Mesenteric fat pad (tissue), 1 donor: Measurements from ENCODE around the gene SHMT2. TPM values are rescaled to one million over a fixed set of nuclear protein-coding genes. Genes with fewer than 3 reads are reported as not detected.

Experiments
- DNase-seq: peaks from one replicate; pipeline ENCODE4 v3.0.0-alpha.2; 2020; ENCODE audit warnings: low spot score
- total RNA-seq: library from RNA; stranded (reverse); fragmentation: NEBNext Ultra II Directional; extraction: Animal tissue kit (Norgen Biotek cat#: 25700); gene quantifications from one replicate; pipeline ENCODE4 v1.2.1, GENCODE V29; 2021
- donor health status: DM: yes; HTN: yes; CAD: no.

Gene SHMT2
- total RNA-seq, 1 donor from 2014 or later = 62.3 TPM

DNA sequence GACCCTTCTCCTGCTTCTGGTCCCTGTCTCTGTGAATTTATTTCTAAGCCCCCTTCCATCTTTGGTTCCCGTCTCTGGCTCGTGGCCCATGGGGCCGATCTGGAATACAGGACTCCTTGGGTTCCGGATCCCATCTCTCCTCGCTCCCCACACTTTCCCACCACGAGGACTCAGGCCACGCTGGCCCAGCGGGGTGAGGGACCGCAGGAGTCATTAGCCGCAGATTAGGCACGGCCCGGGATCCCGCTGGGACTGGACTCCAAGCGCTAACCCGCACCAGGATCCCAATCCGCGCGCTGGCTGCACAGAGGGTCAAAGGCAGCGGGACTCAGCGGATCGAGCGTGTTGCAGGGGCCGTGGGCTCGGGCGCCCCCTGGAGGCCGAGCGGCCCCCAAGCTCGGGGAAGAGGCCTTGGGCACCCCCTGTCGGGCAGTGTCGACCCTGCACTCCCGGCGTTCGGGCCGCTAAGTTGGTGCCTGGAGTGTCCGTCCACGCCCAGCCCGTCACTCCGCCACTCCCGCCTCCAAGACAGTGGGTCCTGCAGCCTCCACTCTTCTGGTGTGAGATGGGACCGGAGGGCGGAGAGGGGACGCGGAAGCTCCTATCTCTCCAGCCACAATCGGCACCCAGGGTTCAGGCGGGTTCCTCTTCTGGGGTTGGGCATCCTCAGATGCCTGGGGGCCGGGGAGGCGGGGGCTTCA, 9.5 kb downstream of the SHMT2 start:
- peak; percentile 97 for DNase-seq

DNA sequence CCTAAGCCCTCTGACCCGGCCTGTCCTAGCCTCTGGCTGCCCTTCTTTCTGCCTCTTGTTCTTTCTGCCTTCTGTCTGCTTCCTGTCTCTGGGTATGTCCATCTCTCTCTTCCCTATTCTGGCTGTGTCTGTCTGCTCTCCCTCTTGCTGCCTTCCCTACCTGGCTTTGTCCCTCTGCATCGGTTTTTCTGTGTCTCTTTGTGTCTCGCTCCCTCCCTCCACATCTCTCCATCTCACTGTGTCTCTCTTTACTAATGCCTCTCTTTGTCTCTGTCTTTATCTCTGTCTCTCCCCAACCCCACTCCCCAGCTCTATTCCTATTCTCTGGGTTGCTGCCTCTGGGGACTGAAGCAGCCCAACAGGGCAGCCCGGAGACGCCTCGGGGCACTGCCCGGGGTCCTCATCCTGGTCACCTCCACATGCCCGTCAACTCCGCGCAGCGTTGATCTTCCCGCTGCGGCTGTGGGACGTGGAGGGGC, 10.1 kb downstream of the SHMT2 start:
- no peak for DNase-seq

DNA sequence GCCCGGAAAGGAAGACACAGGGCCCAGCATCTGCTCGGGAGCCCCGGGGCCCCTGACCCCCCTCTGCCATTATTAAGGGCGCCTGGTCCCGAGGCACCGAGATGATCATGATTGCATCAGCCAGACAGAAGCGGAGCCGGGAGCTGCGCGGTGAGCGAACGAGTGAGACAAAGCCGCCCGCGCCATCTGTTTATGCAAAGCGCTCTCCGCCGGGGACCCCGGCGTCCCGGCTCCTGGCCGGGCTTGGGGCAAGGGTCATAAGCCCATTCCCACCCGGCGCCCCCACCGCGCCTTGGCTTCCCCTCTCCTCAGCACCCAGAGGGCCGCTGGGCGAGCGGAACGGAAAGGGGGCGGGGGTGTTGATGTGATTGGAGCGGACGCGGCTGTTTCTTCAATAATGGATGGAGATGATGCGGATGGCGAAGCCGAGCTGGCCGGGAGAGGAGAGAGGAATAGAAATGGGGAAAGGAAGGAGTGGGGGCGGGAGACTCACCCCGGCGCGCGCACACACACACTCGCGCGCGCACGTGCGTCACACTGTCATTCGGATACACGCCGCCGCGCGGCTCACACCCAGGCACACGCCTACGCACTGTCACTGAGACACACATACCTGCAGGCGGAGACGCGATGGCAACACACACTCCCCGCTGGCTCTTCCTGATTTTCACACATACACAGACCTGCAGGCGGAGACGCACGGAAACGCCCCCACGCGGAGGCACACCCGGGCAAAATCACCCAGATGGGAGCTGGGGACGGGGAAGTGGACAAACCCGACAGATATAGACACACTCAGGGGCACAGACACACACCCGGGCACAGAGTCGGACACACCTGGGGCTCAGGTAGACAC, 10.8 kb downstream of the SHMT2 start:
- no peak for DNase-seq

DNA sequence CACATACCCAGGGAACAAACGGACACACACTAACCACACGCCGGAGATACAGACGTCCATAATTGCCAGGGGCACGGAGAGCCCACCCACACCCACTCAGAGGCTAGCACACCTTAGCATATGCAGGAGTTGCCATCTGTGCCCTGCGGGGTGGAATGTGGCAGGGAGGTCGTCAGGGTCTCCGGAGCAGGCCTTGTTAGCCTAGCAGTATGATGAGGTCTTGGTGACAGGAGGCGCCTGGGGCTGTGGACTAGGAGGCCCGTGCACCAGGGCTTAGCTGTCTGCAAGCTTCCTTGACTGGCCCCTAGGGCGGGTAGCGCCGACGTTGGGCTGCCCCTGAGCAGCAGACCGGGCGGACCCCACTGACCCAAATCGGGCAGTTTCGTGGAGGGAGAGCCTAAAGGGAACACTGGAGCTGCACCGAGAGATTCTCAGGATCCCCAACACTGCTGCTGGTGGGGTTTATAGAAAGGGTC, 11.5 kb downstream of the SHMT2 start:
- DNase-seq = no peak

DNA sequence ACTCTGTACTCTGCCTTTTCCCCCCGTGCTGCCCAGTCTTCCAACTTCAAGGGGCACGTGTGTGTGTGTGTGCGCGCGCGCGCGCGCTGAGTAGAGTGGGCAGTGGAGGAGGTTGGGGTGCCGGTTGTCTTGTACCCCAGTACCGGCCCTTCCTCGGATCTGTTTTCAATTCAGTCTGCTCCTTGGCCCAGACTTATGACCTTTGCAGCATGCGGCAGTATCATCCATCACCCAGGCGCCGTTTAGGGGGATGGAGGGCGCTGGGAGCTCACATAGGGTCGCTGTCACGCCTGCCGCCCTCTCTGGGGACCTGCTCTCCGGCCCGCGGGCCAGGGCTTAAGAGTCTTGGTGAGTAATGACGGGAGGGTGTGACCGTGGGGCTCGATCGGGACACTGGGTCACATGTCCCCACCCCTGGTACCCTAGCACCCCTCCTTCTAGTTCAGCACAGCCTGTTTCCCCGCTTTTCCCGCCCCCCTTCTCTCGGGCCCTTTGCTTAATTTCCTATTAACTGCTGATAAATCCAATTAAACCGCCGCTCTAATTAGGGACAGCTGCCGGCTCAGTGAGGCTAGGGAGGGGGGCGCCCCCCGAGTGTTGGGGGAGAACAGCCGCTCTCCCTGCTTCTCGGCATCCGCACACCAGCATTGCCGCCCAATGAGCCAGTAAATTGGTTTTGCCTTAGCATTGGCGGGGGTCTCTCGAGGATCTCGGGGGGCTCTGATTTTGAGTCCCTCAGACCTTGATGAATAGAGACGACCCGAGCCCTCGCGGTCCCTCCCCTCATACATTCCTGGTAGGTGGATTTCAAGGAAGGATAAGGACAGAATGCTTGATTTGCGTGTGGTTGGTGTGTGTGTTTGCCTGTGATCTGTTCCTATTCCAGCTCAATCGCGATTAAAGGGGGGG, 12.1 kb downstream of the SHMT2 start:
- no peak for DNase-seq

DNA sequence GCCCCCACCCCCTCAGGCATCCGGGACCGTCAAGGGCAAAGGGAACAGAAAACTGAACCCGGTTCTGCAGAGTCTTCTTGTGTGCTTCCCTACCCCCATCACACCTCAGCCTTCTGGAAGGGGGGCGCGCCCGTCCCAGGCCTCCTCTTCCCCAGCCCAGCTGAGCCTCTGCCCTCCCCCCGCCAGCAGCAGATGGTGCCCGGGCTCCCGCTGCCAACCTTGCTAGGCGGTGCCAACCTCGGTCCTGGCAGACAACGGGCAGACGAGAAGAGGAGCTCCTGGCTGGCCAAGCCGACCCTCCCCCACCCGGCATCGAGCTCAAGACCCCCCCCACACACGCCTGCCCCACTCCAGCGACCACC, 12.8 kb downstream of the SHMT2 start:
- no peak for DNase-seq

DNA sequence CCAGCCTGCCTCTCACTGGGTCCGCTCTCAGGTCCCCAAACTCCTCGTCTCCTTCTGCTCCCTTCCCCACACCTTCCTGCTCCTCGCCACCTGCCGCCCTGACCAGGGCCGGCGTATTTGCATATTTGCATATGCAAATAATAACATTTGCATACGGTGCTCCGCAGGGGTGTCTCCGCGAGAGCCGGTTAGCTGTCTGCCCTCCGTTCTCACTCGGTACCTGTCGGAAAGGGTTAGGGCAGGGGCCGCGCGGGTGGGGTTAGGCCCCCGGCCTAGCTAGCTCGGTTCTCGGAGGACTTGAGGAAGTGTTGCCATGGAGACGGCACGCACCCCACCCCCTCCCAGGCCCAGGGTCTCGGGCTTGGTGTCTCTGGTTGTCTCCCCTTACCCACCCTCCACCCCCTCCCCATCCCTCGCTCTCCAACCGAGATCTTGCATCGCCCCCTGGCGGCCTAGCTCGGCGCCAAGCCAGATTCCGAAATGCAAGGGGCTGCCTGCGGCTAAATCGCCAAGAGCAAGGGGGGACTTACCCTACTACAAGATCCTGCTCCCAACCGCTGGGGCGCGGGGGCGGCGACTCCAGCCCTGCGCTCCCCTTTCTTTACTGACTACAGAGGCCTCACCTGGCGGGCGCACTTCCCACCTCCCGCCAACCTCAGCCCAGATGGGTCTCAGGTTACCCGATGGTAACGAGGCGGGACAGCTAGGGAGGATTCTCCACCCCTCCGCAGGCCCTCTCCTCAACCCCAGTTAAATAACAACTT, 13.4 kb downstream of the SHMT2 start:
- no peak for DNase-seq

DNA sequence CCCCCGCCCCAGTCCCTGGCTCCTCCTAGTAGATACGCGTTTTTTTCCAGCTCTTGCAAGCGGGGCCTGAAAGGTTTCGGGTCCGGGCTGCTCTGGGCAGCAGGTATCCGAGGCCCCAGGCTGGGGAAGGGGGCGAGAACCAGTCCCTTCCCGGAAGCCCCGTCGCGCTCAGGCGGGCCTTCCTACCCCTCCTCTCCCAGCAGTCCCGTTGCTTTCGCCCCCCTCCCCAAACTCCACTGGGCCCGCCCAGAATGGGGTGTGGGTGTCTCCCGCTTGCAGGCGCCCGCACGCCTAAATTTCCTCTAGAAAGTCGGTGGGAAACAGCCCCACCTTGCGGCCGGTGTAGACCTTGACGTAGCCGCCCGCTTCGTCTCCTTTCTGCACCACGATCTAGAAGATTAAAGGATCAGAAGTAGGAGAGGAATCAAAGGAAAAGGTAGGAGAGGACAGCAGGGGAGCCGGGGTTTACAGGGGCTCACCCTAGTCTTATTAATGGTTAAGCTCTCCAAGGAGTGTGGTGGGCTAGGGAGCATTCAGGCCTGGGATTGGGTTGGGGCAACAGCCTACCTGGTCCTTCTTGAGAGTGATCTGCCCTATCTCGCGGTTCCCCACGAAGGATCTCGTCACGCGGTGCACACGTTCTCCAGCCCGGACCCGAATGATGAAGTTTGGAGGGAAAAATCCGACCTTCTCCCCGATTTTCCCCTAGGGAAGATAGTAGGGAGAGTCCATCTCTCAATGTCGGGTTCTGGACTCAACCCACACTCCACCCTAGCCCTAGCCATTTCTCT, 14.2 kb downstream of the SHMT2 start:
- DNase-seq = peak; percentile 92

DNA sequence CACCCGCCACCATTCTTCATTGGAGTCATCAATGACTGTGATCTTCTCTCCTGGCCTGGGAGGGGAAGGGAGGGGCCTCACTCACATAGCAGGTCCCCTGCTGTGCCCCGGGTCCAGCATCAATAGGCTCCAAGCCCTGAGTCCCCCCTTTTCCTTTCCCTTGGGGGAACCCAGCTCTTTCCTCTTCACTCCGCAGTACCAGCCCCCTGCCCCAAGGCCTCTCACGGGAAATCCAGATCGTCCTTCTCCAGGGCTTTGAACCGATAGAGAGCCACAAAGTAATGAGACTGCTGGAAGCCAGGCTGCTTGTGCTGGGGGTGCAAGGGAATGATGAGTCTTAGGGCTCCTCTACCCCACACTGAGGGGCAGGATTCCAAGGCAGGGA, 14.8 kb downstream of the SHMT2 start:
- DNase-seq = peak; percentile 20

DNA sequence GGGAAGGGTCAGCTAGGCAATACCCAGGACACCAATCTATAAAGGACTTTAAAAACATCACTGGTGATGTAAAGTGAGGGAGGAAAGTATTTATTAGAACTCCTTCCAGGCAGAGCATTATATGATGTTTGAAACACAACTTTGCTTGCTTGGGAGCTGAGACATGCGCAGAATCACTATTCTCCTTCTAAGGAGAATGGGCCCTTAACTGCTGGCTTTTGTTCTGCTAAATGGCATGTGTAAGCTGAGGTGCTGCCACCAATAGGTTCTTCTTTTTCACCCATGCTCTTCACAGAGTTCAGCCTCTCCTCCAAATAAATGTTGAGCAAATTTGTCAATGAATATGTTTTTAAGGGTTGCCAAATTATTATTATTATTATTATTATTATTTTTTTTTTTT, 17.5 kb downstream of the SHMT2 start:
- no peak for DNase-seq

DNA sequence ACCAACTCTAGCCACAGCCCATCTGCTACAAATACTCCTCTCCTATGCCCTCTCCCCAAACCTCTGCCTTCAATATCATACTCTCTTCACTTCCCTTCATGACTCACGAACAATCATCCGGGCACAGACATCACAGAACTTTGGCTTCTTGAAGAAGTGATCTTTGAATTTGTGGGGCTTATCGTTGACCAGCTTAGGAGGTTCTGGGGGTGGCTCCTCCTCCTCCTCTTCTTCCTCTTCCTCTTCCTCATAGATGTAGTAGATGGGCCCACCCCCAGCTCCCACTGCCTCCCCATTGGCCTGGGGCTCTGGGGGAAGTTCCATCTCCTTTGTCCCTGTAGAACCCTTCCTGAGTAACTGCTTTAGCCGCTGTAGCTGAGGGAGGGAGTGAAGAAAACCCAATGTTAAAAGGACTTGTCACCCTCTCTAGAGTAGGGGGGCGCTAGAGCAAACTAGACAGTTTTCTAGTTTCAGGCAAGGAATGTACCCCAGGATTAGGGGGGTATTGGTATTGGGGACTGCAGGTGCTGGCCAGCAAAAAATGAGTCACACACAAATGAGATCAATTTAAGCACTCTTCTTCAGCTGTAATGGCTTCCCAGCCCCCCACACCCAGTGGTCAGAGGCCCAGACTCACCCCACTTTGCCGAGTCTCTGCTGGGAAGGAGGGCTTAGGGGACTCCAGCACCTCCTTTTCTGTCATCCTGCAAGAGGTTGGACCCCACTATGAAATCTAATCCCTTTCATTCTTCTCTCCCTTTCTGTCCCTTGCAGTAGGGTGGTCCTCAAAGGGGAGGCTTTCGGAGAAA, 19.6 kb downstream of the SHMT2 start:
- peak; percentile 74 for DNase-seq

DNA sequence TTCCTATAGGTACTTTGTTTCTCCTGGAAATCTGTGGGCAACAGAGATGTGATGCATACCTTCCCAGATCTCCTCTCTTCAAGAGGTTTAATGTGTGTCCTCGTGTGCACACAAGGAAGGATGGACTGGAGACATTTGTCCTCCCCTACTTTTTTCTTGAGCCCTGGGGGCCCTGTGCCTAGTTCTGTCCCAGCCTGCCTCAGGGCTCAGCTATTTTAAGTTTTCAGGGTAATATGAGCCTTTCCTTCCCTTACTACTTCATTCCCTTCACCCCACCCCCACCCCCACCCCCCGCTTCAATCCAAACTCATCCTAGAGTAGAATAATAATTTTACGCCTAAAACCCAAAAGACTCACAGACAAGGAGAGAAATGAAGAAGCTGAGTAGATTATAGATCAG, 21.0 kb downstream of the SHMT2 start:
- DNase-seq = no peak

DNA sequence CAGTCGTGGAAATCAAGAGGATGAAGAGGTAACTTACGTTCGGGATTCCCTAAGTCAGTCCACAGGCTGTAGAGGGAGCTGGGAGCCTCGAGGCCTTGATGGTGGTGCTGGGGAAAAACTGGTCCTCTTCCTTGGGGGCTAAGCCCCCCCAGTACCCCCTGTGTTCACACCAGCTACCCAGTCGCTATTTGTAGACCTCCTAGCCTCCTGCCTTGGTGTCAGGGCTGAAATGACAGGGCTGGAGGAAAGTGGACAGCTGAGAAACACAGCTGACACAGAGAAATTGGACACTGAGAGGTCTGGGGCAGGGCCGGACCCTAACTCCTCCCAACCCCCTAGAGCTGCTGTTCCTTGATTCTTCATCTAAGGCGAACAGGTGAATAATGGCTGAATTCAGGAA, 21.4 kb downstream of the SHMT2 start, which contains the start of gene STAC3:
Gene STAC3 (minus strand): TSS at position 232 of the 400 bp plus-strand sequence. CDS start 1,551 bp downstream, outside the sequence.
- peak; percentile 65 for DNase-seq

DNA sequence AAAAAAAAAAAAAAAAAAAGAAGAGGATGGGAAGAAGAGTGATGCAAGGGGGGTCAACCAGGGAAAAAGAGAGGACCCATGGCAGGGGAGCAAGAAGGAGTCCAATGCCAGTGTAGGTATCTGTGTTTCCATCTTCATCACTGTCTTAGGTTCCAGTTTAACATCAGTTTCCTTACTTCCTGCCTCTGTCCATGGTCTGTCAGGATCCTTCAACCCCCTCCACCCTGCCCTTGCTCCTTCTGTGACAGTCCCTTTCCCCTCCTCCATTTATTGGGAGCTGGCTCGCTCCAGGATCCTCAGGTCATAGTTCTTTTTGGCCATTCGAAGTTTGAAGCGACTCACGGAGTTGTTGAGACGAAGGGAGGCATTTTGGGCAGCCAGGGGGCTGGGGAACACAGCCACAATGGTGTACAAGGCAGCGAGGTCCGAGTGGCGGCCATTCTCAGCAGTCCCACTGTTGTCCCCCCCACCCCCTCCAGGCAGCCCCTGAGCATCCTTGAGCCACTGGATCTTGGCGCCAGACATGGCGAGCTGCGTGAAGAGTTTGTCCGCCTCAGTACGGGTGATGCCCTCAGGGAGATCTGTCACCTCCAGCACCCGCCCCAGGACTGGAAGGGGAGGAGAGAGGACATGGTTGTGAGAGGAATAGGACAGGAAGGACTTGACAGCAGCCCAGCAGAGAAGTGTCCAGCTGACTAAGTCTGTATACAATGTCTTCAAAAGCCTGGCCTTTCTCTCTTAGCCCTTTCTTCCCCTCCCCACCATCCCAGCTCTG, 25.2 kb downstream of the SHMT2 start:
- DNase-seq = peak; percentile 86

DNA sequence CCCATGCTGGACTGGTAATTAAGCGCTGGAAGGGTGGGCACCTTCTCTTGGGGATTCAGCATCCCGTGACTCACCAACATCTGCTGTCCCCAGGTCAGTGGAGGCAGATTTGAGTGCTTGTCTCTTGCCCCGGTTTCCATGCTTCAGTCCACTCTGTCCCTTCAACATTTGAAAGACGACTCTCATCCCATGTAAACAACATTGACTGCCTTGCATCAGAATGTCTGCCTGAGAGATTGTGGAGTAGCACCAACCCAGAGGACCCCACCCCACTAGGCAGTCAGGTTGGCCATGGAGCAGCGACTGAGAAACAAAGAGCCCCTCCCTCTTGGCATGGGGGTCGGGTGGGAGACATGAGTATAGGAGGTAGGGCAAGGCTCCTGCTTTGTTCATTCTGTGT, 26.4 kb downstream of the SHMT2 start:
- peak; percentile 51 for DNase-seq

DNA sequence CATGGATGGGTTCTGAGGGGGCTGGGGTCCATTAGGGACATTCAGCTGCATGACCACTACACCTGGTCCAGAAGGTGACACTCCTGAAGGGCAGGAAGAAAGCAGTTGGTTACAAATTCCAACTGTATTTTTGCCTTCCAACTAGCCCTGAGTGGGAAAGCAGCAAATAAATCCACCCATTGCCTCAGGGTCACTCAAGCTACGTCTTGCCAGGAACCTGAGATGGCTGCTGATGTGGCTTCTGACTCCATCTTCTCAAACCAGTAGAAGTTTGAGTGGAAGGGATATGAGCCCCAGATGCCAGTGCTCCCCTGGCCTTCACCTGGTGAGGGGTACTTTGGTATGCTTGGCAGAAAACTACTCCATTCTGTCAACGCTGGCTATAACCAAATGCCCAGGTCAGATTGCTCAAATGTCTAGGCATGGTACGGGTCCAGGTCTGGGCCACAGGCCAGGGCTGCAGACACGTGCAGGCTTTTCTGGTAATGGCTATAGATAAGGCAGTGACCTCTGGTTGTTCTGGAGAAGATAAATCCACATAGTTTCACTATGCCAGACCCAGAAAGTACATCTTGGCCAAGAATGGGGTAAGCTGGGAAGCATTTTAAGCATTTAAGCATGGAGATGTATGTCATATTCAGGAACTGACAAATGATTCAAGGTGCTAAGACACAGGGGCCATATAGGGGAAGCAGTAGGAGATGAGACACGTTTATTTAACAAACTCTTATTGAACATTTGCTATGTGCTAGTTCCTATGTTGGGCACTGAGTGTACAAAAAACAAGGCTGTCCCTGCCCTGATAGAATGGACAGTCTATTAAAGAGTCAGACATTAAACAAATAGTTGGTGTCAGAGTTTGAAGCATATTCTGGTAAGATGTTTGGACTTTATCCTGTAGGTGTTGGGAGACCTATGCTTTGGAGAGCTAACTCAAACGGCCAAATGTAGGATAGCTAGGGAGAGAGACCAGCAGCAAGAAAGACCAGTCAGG, 29.8 kb downstream of the SHMT2 start:
- peak; percentile 41 for DNase-seq

DNA sequence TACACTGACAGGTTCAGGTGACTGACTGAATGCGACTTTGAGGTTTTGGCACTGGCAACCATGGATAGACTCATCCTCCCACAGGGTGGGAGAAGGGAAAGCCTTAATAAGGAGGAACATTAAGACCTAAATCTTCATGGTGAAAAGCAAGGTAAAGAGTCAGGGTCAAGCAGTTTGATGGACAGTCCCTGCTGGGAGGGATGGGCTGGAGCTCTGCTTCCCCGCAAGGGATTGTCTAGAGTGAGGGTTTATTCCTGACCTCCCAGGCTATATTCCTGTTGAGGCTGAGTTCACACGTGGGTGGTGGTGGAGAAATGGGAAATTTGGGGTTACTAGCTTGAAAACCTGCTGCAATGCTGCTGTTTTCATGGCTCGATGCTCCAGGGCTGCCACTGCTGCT, 30.9 kb downstream of the SHMT2 start:
- DNase-seq = no peak
